HG02981 (cell line): Measurements from ENCODE around the gene TAS2R14.

Experiments
- ATAC-seq: cut with Tn5 transposase; IDR thresholded peaks from one replicate; pipeline ENCODE4 v1.9.1; 2021; ENCODE audit warnings: mild to moderate bottlenecking, moderate library complexity; ENCODE audit not compliant: unreplicated experiment

Gene TAS2R14

DNA sequence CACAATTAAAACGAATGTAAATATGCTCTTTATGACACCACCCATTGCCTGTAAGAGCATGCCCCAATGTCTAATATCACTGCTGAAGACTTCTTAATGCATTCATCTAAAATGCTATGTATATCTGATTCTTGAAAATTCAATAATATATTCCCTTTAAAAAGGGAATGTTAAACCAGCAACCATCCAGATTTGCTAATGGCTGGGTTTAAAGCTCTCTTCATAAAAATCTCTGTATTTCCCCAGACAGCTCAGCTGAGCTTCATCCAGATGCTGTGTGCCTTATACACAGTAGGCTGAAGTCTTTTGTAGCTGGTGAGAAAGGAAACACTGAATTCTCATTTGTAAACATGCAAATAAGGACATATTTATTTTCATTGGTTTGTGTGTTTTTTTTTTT lies at the start of gene TAS2R14:
TAS2R14 (minus strand) TSS at position 101 of the 400 bp plus-strand sequence; CDS start at position 45, 56 bp downstream.
- no peak for ATAC-seq

DNA sequence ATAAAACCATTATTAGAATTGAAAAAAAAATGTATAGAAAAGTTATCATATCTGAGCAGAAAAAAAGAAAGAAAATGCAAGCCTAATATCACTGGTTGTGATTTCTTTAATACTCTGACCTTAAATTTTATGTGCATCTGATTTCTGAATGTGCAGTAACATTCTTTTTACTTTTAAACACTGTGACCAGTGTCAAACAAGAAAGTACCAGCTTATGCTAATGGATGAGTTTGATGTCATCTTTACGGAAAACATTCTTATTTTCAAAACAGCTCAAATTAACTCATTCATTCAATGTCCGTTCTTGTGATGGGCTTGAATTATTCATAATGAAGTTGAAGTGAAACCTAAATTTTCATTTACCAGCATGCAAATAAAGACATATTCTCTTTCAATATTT lies 47.7 kb upstream of the TAS2R14 start, which contains the start of gene TAS2R50:
TAS2R50 (minus strand) TSS at position 101 of the 400 bp plus-strand sequence; CDS start at position 49, 52 bp downstream.
- no peak for ATAC-seq

GRCh38 chr12:10982244-10982643 lies 43.2 kb upstream of the TAS2R14 start:
- peak; percentile 37 for ATAC-seq

DNA sequence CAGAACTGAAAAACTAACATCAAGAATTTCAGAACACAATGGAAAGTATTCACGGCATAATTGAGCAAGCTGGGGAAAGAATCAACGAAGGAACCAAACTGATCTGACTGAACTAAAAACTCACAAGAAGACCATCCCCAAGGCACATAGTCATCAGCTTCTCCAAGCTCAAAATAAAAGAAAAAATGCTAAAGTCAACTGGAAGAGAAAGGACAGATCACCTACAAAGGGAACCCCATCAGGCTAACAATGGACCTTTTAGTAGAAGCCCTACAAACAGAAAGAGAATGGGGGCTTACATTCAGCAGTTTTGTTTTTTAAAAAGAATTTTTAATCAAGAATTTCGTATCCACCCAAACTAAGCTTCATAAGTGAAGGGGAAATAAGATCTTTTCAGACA lies 35.9 kb upstream of the TAS2R14 start:
- ATAC-seq: no peak

GRCh38 chr12:10968765-10969456 lies 29.8 kb upstream of the TAS2R14 start:
- ATAC-seq: no peak

- ATAC-seq: no peak
Measured at GRCh38 chr12:10967409-10967808, 28.3 kb upstream of the TAS2R14 start.

DNA sequence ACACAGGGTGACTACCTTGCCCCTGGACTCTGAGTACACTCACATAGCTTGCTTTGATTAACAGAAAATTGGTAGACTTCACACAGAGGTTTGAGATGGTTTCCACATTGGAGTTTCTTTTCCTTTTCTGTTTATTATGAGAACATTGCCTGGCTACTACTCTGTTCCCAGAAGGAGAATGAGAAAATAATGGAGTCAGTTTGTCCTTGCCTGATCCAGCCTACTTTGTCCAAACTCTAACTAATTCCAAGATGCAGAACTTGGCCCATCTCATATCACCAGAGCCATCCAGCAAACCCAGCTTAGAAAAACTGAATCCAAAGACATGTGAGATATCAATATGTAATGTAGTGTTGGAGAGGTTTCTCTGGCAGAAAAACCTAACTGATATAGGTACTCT lies 27.3 kb upstream of the TAS2R14 start:
- ATAC-seq: no peak

DNA sequence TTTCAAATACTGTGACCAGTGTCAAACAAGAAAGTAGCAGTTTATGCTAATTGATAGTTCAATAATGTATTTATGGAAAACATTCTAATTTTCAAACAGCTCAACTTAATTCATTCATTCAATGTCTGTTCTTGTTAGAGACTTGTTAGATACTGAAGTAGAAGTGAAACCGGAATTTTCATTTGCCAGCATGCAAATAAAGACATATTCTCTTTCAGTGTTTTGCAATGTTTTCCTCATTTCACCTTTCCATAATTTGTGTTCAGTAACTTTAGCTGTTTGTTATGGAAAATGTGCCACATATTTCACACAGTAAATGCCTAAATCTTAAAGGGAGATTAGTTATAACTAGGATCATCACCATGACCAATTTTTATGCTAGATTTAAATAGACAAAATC lies 26.4 kb upstream of the TAS2R14 start:
- no peak for ATAC-seq

DNA sequence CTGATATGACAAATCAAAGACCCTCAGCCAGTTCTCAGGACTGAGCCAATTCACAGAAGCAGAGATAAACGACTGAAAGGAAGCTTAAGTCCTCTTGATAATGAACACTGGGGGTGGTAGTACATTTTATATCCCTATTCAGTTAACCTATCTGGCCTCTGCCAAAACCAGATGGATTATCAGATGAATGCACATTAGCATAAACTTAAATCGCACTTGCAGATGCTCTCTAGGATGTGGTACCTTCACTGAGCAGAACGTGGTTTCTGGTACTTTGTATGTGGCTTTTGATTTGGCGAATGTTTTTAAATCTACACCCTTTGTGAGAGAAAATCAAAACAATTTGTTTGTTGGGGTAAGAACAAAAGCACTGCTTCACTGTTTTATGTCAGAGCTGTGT lies 21.1 kb upstream of the TAS2R14 start:
- ATAC-seq: no peak

GRCh38 chr12:10959804-10960203 lies 20.7 kb upstream of the TAS2R14 start:
- ATAC-seq: no peak

- ATAC-seq: no peak
Measured at GRCh38 chr12:10957741-10958140, 18.7 kb upstream of the TAS2R14 start.

DNA sequence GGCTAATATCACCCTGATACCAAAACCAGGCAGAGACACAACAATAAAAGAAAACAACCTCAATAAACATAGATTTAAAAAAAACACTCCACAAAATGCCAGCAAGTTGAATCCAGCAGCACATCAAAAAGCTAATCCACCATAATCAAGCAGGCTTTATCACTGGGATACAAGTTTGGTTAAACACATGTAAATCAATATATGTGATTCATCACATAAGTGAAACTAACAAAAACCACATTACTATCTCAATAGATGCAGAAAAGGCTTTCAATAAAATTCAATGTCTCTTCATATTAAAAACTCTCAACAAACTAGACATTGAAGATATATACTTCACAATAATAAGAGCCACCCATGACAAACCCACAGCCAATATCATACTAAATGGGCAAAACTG lies 17.0 kb upstream of the TAS2R14 start:
- no peak for ATAC-seq

- no peak for ATAC-seq
Measured at GRCh38 chr12:10952645-10953044, 13.6 kb upstream of the TAS2R14 start.

- no peak for ATAC-seq
Measured at GRCh38 chr12:10943167-10943566, 4.1 kb upstream of the TAS2R14 start.

- no peak for ATAC-seq
Measured at GRCh38 chr12:10941916-10942607, 3.0 kb upstream of the TAS2R14 start.

GRCh38 chr12:10941369-10941768 lies 2.3 kb upstream of the TAS2R14 start:
- no peak for ATAC-seq

DNA sequence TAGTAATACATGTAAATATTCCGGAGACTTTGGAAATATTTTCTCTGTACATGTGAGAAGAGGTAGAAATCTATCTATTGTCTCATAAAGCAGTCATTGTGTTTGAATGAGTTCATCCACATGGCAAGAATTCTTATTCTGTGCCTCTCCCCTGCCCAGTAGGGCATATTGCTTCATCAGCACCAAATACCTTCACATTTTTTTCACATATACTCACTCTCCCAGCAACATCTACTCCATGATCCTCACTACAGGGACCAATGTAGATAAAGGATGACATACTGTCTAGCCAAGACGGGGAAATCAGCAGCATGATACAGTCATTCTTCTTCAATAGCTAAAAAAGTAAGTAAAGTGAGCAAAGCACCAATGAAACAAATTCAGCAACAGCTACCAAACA lies 1.3 kb upstream of the TAS2R14 start:
- ATAC-seq: no peak

- ATAC-seq: no peak
Measured at GRCh38 chr12:10936506-10936905, 2.6 kb downstream of the TAS2R14 start.

GRCh38 chr12:10928746-10929286 lies 10.2 kb downstream of the TAS2R14 start, which contains the start of gene PRH2:
Gene PRH2 (plus strand): TSS chr12:10929236. CDS start chr12:10929274, 38 bp downstream.
- ATAC-seq: no peak

DNA sequence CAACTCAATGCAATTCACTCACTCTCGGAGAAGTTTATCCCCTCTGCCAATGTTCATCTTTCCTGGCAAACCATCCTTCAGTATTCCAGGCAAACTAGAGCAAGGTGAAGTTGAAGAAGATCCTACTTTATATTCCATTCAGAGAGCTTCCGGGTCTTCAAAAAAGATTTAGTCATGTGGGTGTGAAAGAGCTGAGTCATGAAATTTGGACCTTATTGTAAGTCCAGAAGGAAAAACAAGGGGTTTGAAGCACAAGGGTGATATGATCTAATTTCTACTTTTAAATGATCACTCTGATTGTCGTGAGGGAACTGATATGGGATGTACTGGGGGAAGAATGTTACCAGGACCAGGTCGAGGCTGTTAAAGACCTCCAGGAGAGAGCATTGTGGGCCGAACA lies 12.8 kb downstream of the TAS2R14 start:
- no peak for ATAC-seq

- ATAC-seq: no peak
Measured at GRCh38 chr12:10919809-10920208, 19.3 kb downstream of the TAS2R14 start.

DNA sequence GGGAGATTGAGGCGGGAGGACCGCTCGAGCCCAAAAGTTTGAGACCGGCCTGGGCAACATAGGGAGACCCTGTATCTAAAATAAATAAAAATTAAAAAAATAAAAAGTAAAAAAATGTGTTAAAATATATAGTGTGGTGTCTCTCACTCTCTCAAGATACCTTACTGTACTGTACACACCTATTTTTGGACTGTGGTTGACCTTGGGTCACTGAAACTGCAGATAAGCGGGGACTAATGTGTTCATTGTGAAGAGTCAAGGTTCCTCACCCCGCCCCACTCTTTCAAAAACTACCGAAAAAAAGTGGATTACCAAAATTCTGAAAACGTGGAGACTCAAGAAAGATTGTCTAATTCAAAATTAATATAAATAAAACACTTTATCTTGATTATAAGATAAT lies 28.7 kb downstream of the TAS2R14 start:
- no peak for ATAC-seq
